ENCODE measurements around the gene ASB18.
A peak's percentile ranks its signal among the peaks of the same experiment; 100 is the strongest.

ASB18 gene

DNA sequence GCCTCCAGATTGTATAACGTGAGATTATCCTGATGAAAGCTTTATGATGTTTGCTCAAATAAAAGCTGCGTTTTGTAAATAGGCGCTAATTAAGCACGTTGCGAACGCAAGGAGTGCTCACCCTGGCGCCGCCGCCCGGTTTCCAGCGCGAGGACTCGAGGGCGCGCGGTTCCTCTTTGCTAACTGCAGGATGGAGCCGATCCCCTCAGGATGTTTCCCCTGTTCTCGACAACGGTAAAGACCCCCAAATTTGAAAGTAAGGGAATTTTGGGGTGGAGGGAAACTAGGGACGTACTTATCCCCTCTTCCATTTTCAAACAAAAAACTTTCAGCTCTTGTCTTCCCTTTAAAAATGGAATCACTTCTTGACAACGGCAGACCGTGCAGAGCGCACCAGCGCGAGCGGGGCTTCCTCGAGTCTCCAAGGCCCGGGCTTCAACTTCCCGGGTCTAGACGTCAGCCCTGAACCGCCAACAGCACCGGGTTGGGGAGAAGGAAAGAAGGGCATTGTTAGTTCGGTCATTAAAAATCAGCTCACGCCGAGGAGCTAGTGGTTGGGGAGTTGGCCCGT is 95.0 kb downstream of the ASB18 start:
- Histone ChIP-seq H3K4me3 (no peak overlapping the region), H3K9me3 (peaks cover 3% of the 10 kb centered on the region; the same call in 1 of the 2 replicates), H3K27me3 (ENCODE audit: low read depth) (peaks cover 43% of the 10 kb centered on the region), H3K36me3 (replicated peaks) (no peaks in the 10 kb centered on the region), H3K4me1 (peaks cover 20% of the 10 kb centered on the region)
- in situ Hi-C loops (cut with MboI; ENCODE audit: low sequenced_read_pairs): no loop called here
- no peak for DNase-seq (ENCODE audit: low spot score in 2 of 2)

DNA sequence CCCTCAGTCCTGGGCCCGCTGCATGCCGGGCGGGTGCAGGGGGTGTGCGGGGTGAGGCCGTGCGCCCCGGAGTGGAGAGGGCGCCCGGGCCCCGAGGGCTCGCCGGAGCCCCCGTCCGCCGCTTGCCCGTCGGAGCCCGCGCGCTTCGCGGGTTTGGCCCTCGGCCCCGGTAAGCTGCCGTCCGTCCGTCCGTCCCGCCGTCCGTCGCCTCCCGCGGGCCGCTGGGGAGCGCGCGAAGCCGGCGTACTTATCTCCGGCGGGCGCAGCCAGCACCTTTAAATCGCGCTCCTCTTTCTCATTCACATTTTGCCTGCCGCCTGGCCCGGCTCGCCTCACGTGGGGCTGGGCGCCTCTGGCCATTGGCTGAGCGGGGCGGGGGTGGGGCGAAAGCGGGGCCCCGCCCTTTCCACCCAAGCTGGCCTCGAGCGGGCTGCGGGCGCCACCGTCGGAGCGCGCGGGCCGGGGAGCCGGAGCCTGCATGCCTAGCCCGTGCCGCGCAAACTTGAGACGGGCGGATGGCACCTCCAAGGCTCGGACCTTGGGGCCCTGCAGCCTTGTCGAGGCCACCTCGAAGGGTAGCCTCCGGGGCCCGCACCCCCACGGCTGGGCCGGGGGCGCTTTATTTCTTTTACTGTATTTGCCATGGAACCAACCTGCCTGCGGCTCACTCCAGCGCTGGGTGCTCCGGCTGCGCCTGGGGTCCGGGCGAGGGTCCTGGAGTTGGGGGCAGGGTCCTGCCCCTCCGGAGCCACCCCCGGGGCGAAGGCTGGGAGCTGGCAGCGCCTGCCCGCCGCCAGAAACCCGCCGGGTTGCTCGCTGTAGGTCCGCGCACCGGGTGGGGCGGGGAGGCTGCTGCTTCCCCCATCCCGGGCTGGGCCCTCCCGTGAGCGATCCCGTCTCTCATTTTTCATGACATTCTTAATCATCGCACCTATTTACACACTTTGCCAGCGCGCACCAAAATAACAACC is 95.8 kb downstream of the ASB18 start, which contains the start of gene GBX2:
Gene GBX2 (minus strand): TSS at position 277 of the 971 bp plus-strand sequence. CDS start 415 bp downstream, outside the sequence.
- Histone ChIP-seq H3K4me1 (peaks cover 19% of the 10 kb centered on the region), H3K4me3 (peak within 1 kb of the TSS; percentile 35), H3K27me3 (ENCODE audit: low read depth) (peaks cover 39% of the 10 kb centered on the region), H3K9me3 (peaks cover 3% of the 10 kb centered on the region; the same call in 1 of the 2 replicates), H3K36me3 (replicated peaks) (no peaks in the 10 kb centered on the region)
- in situ Hi-C loops (cut with MboI; ENCODE audit: low sequenced_read_pairs): no loop called here
- DNase-seq (ENCODE audit: low spot score in 2 of 2): peak; percentile 41 to 75

DNA sequence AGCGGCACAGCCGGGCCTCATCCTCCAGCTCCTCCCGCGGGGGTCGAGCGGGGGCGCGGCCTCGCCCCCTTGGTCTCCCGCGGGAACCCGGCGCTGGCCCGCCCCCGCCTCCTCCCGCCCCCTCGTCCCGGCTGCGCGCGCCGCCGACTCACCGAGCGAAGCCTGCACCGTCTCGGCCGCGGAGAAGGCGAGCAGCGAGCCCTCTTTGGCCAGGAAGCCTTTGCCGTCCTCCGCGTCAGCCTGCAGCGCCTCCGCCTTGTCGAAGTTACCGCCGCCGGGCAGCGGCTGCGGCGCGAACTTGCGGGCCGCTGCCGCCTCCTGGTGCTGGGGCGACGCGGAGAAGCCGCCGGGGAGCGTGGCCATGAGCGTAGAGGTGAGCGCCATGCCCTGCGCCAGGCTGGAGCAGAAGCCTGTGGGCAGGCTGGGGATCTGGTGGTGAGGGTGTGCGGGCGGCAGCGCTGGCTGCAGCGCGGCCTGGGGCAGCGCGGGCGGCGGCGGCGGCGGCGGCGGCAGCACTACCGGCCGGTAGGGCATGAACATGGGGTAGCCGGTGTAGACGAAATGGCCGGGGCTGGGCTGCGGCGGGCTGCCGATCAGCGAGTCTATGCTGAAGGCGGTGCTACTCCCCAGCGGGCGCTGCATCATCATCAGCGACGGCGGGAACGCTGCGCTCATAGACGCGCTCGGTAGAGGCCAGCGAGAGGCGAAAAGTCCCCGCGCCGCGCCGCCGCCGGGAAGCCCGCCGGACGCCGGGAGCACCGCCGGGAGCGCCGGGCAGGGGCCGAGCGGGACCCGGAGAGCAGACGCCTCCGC is 96.7 kb downstream of the ASB18 start:
- H3K27me3 ChIP-seq (ENCODE audit: low read depth): peaks cover 39% of the 10 kb centered on the region

DNA sequence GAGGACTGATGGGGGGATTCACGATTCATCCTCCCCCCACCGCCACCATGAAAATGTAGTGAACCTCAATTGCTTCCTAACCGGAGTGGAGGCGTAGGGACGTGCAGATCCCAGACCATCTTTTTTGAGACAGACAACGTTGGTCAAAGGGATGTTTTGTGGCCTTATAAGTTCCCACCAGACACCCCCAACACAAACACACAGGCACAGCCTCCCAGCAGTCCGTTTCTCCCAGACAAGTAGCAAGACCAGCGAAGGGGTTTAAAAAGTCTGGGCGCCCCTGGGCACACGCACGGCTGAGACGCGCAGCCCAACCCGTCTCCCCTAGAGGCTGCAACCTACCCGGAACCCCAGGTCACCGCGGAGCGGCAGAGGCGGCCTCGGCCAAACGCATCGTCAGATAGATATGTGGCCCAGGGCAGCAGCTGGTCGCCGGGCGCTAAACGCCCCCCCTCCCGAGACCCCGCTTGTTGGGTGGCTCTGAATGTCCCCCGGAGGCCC is 97.4 kb downstream of the ASB18 start:
- in situ Hi-C loops (cut with MboI; ENCODE audit: low sequenced_read_pairs): no loop called here
- H3K36me3 ChIP-seq (replicated peaks): no peaks in the 10 kb centered on the region
- H3K27me3 ChIP-seq (ENCODE audit: low read depth): peaks cover 39% of the 10 kb centered on the region
- DNase-seq (ENCODE audit: low spot score in 2 of 2): no peak
- 0 out of 2 replicates have a peak, but pooled peaks cover 3% of the 10 kb centered on the region for H3K9me3 ChIP-seq
- peaks cover 12% of the 10 kb centered on the region for H3K4me1 ChIP-seq
- peak overlapping the region; percentile 35 for H3K4me3 ChIP-seq

More for the DNA sequence above, 96.7 kb downstream of the ASB18 start:
- peak in 1 of 2 experiments; percentile 64 for DNase-seq (ENCODE audit: low spot score in 2 of 2)
- H3K4me3 ChIP-seq: peak overlapping the region; percentile 35
- in situ Hi-C loops (cut with MboI; ENCODE audit: low sequenced_read_pairs): no loop called here
- 0 out of 2 replicates have a peak, but pooled peaks cover 3% of the 10 kb centered on the region for H3K9me3 ChIP-seq
- peaks cover 15% of the 10 kb centered on the region for H3K4me1 ChIP-seq
- no peaks in the 10 kb centered on the region for H3K36me3 ChIP-seq (replicated peaks)

- peaks cover 39% of the 10 kb centered on the region for H3K27me3 ChIP-seq (ENCODE audit: low read depth)
- no peak overlapping the region for H3K4me3 ChIP-seq
- H3K4me1 ChIP-seq: peaks cover 5% of the 10 kb centered on the region
- no peaks in the 10 kb centered on the region for H3K36me3 ChIP-seq (replicated peaks)
- DNase-seq (ENCODE audit: low spot score in 2 of 2): no peak
- H3K9me3 ChIP-seq: 0 out of 2 replicates have a peak, but pooled peaks cover 3% of the 10 kb centered on the region
- in situ Hi-C loops (cut with MboI; ENCODE audit: low sequenced_read_pairs): no loop called here
These were observed 98.1 kb downstream of the ASB18 start for GRCh38 chr2:236165842-236166795.

DNA sequence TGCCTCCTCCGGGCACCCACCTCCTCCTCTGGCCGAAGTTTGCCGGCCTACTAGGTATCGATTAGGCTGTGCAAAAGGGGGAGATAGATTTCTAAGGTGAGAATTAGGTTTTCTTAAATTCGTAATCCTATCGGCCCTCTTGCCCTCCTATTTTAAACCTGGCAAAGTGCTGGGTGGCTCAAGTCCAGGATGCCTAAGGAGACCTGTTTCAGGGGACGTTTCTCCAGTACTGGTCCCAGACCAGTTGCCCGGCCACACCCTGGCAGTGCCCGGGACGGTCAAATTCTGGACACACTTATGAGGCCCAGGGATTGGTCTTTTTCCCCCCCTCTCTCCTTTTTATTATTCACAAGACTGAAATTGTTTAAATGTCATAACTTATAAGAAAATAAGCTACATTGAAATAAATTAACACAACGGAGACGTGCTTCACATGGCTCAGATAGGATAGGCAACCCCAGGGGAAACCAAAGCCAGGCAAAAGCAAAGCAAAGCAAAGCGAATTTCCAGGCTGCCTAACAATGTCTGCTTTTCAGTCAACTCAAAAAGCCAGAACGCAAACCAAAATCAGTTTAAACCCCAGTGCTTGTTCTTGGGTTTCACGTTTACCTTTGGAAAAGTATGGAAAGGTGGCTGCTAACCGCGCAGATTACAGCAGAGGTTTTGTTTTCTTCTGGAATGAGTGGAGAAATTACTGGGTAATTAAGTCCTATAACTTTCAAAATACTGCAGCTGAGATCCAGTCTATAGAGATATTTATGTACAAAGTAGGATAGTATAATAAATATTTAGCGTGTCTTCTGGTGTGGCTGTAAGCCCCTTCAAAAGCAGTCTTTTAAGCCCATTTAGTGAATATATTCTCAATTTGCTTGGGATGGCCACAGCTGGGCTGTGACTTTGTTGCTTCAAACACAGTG is 99.0 kb downstream of the ASB18 start:
- Histone ChIP-seq H3K4me1 (no peaks in the 10 kb centered on the region; the same call in 1 of the 2 replicates), H3K9me3 (0 out of 2 replicates have a peak, but pooled peaks cover 3% of the 10 kb centered on the region), H3K36me3 (replicated peaks) (no peaks in the 10 kb centered on the region), H3K4me3 (no peak overlapping the region), H3K27me3 (ENCODE audit: low read depth) (peaks cover 31% of the 10 kb centered on the region)
- DNase-seq (ENCODE audit: low spot score in 2 of 2): no peak
- in situ Hi-C loops (cut with MboI; ENCODE audit: low sequenced_read_pairs): no loop called here

- Histone ChIP-seq H3K4me1 (peaks cover 4% of the 10 kb centered on the region), H3K9me3 (no peaks in the 10 kb centered on the region), H3K27me3 (ENCODE audit: low read depth) (peaks cover 22% of the 10 kb centered on the region), H3K36me3 (replicated peaks) (no peaks in the 10 kb centered on the region), H3K4me3 (no peak overlapping the region)
- in situ Hi-C loops (cut with MboI; ENCODE audit: low sequenced_read_pairs): no loop called here
- DNase-seq (ENCODE audit: low spot score in 2 of 2): no peak
These were observed 99.8 kb downstream of the ASB18 start for GRCh38 chr2:236164201-236164924.

GRCh38 chr2:236163471-236164200 is 100.6 kb downstream of the ASB18 start:
- H3K4me3 ChIP-seq: no peak overlapping the region
- H3K27me3 ChIP-seq (ENCODE audit: low read depth): peaks cover 15% of the 10 kb centered on the region
- in situ Hi-C loops (cut with MboI; ENCODE audit: low sequenced_read_pairs): no loop called here
- H3K4me1 ChIP-seq: peaks cover 4% of the 10 kb centered on the region
- DNase-seq (ENCODE audit: low spot score in 2 of 2): no peak
- no peaks in the 10 kb centered on the region for H3K36me3 ChIP-seq (replicated peaks)
- no peaks in the 10 kb centered on the region for H3K9me3 ChIP-seq

DNA sequence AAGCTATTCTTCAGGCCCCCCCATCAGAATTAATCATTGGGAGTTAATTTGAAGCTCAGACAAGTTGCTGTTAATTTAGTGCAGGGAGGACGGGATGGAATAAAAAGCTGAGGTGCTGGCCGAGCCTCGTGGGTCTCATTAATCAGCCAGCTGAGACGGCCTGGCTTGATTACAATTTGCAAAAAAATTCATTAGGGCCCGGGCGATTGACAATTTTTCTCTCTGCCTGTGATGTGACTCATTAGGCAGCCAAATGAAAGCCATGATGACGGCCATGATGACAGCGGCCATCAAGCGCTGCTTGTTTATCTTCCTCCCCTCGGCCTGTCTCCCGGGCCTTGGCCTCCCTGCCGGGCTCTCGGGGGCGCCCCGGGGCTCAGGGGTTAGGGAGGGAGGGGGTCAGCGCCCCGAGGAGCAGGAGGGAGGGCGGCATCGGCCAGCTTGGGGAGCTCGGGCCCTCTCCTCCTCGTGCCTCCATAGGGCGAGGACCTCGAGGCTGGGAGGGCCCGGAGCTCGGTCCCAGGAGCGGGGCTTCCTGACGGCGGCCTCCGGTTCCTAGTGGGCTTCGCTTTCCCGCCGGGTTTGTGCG is 101.2 kb downstream of the ASB18 start:
- no peak for DNase-seq (ENCODE audit: low spot score in 2 of 2)
- no peaks in the 10 kb centered on the region for H3K36me3 ChIP-seq (replicated peaks)
- in situ Hi-C loops (cut with MboI; ENCODE audit: low sequenced_read_pairs): no loop called here
- peaks cover 12% of the 10 kb centered on the region for H3K27me3 ChIP-seq (ENCODE audit: low read depth)
- no peaks in the 10 kb centered on the region for H3K9me3 ChIP-seq
- no peak overlapping the region for H3K4me3 ChIP-seq
- H3K4me1 ChIP-seq: peaks cover 4% of the 10 kb centered on the region

DNA sequence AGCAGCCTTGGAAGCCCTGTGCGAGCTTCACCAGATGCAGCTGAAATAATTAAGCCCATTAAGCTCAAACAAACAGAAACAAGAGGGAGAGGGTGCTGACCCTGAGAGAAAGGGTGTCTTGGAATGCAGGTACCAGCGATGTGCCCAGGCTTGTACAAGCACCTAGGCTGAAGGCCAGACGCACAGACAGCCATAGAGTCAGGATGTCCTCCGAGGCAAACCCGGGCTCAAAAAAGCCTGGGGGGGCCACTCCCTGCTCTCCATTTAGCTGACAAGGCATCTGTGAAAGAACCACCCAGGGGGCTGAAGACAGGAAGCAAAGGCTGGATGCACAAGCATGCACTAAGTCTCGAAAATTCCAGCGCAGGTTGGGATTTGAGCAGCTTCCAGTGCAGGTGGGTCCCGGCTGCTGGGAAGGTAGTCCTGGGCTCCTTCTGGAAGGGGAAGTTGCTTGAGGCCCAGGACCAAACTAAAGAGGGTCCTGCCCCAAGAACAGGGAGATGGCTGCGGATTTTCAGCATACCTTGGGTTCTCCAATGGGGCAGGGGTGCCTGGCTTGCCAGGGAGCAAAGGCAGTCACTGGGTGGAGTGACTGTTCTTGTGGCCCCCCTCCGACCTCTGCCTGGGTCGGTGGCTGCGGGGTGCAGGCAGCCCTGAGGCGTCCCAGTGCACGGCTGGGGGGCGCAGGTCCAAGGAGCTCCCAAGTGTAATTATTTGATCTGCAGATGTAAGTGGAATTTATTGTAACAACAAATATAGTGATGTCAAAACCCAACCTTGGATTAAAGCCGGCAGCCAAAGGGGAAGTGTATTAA is 102.0 kb downstream of the ASB18 start:
- Histone ChIP-seq H3K4me3 (no peak overlapping the region), H3K27me3 (ENCODE audit: low read depth) (peaks cover 17% of the 10 kb centered on the region), H3K9me3 (no peaks in the 10 kb centered on the region), H3K4me1 (peaks cover 4% of the 10 kb centered on the region), H3K36me3 (replicated peaks) (no peaks in the 10 kb centered on the region)
- in situ Hi-C loops (cut with MboI; ENCODE audit: low sequenced_read_pairs): no loop called here
- DNase-seq (ENCODE audit: low spot score in 2 of 2): no peak
